OCI-M2 (cell line): ENCODE measurements around the gene PLIN1.
"Not testable (repeated sequence)": the region's sequence is repeated elsewhere in the genome, so short reads cannot be mapped to it uniquely, and the experiment has no call there.

Experiments used
- DNase-seq: peaks from one replicate; lab custom pipeline; 2025; ENCODE audit not compliant: unreplicated experiment; lab: John Stamatoyannopoulos, UW

PLIN1 gene, protein sequence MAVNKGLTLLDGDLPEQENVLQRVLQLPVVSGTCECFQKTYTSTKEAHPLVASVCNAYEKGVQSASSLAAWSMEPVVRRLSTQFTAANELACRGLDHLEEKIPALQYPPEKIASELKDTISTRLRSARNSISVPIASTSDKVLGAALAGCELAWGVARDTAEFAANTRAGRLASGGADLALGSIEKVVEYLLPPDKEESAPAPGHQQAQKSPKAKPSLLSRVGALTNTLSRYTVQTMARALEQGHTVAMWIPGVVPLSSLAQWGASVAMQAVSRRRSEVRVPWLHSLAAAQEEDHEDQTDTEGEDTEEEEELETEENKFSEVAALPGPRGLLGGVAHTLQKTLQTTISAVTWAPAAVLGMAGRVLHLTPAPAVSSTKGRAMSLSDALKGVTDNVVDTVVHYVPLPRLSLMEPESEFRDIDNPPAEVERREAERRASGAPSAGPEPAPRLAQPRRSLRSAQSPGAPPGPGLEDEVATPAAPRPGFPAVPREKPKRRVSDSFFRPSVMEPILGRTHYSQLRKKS

DNA sequence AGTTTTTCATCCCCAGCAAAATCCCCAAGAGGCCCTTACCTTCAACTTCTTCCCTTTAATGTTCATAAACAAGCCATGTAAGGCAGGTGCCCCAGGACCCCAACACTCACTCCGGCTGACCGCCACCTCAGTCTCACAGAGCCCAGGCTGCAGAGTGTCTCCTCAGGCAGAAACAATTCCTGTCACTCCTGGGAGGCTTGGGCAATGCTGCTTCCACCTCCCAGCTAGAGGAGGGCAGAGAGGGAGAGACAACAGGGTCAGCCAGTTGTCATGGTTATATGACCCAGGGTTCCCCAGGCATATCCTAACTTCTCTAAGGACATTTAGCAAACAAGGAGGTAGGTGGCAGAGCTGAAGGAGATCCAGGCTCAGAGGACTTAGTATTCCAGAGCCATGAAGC lies at the start of gene PLIN1:
PLIN1 (minus strand) TSS at position 156 of the 400 bp plus-strand sequence. CDS start 1,878 bp downstream, outside the sequence.
- DNase-seq: no peak

DNA sequence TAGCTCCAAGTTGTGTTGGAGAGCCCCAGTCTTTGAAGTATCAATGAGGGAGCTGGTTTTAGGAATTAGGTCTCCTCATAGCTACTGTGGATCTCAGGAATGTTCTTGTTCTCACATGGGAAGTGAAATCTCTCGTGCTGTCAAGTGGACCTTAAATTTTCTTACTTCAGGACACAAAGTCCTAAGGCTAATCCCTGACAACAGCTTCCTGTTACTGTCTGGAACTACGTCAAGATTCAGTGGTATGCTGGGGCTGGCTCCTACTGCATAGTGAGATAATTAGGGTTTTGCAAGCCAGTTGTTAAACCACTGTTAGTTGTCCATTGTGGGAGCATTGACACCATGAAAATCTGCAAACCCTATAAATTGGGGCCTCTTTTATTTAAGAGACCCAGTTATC lies 49.1 kb upstream of the PLIN1 start:
- no peak for DNase-seq

DNA sequence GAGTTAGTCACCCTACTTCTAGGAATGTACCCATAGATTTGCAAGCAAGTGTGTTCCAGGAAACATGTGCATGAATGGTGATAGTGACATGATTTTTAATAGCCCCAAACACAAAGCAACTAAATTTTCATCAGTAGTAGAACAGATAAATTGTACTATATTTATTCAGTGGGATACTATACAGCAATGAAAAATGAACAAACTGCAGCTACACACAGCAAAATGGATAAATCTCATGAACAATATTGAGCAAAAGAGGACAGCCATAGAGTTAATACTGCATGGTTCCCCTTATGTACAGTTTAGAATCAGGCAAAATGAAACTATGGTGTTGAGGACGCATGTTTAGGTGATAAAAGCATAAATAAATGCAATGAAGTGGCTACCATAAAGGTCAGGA lies 45.9 kb upstream of the PLIN1 start:
- no peak for DNase-seq

DNA sequence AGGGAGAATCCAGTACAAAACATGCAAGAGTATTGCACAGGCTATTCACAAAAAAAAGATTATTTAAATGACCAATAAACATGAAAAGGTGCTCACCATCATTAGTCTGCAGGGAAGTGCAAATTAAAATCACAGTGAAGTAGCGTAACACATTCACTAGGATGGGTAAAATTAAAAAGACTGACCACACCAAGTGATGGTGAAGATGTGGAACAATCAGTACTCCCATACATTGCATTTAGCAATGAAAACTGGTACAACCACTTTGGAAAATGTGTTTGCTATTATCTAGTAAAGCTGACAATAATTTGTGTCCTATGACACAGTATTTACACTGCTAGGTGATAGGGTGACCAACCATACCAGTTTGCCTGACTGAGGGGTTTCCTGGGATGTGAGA lies 45.5 kb upstream of the PLIN1 start:
- no peak for DNase-seq

DNA sequence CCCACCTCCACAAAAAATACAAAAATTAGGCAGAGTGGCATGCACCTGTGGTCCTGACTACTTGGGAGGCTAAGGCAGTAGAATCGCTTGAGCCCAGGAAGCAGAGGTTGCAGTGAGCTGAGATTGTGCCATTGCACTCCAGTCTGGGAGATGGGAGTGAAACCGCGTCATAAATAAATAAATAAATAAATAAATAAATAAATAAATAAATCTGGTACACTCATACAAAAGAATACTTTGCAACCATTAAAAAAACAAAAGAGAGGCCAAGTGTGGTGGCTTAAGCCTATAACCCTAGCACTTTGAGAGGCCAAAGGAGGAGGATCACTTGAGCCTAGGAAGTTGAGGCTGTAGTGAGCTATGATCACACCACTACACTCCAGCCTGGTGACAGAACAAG lies 43.9 kb upstream of the PLIN1 start:
- DNase-seq: no peak

DNA sequence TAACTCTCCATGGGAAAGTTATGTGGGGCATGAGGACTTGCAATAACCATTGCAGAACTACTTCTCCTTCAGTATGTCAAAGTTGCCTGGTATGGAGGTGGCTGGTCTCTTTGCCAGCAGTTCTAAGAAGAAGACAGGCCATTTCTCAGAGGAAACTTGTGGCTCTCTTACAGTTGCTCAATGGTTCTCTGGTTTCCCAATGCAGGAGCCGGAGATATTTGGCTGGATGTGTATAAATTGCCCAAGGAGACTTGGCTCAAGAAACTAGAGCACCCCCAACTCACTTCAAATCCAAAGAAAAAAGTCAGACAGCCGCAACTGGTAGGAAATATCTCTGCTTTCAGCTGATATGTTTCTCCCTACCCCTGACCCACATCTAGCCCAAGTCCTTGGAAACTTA lies 35.6 kb upstream of the PLIN1 start:
- no peak for DNase-seq

DNA sequence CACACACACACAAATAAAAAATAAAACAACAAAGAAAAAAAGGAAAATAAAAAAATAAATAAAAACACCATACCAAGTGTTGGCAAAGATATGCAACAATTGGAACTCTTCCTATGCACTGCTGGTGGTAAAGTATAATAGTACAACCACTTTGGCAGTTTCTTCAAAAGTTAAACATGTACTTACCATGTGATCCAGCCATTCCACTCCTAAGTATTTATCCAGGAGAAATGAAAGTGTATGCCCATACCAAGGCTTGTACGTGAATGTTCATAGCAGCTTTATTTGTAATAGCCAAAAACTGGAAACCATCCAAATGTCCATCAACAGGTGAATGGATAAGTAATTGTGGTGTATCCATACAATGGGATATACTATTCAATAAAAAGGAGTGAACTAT lies 28.4 kb upstream of the PLIN1 start:
- DNase-seq: no peak

DNA sequence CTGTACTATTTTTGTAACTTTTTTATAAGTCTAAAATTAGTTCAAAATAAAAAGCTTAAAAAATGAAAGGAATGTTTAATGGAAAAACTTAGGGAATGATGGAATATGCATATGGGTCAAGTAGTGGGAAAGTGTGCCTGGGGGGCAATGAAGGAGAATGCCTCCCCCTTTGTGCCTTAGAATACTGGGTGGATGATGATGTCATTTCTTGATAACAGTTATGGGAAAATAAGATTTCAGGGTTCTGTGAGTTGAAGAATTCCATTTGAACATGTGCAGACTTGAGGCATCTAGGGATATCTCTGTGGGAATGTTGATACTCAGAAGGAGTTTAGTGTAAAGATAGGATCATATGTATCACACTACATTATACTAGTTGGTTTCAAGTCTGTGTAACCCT lies 25.2 kb upstream of the PLIN1 start:
- no peak for DNase-seq

DNA sequence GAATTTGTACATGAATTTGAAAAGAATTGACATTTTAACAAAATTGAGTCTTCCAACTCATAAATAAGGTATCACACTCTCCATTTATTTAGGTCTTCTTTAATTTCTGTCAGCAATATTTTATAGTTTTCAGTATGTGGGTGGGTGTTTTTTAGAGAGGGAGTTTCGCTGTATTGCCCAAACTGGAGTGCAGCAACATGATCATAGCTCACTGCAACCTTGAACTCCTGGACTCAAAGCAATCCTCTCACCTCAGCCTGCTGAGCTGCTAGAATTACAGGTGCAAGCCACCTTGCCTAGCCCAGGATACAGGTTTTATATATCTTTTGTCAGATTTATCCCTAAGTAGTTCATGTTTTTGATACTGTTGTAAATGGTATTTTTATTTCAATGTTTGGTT lies 16.0 kb upstream of the PLIN1 start:
- no peak for DNase-seq

DNA sequence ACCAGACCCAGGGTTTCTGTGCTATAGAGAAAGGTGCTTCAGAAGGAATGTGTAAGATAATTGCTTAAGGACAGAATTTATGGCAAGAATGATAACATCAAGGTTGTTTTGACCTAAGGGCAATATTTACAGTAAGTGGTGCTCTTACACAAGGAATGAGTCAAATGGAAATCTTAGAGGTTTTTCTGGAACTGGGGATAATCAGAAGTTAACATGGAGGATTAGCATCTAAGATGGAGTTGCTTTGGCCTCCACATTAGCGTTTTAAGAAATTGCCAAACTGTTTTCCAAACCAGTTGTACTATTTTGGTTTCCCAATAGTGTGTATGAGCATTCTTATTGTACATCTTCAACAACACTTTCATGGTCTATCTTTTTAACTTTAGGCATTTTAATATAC lies 14.5 kb upstream of the PLIN1 start:
- DNase-seq: no peak

DNA sequence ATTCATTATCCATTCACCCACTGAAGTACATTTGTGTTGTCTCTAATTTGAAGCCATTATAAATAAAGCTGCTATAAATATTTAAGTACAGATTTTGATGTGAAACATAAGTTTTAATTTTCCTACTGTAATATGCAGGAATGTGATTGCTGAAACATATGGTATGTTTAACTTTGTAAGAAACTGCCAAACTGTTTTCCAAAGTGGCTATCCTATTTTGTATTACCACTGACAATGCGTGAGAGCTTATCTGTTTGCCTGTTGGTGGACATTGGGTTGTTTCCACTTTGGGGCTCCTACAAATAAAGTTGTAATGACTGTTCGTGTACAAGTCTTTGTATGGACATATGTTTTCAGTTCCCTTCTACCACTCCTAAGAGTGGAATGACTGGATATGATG lies 13.9 kb upstream of the PLIN1 start:
- DNase-seq: no peak

DNA sequence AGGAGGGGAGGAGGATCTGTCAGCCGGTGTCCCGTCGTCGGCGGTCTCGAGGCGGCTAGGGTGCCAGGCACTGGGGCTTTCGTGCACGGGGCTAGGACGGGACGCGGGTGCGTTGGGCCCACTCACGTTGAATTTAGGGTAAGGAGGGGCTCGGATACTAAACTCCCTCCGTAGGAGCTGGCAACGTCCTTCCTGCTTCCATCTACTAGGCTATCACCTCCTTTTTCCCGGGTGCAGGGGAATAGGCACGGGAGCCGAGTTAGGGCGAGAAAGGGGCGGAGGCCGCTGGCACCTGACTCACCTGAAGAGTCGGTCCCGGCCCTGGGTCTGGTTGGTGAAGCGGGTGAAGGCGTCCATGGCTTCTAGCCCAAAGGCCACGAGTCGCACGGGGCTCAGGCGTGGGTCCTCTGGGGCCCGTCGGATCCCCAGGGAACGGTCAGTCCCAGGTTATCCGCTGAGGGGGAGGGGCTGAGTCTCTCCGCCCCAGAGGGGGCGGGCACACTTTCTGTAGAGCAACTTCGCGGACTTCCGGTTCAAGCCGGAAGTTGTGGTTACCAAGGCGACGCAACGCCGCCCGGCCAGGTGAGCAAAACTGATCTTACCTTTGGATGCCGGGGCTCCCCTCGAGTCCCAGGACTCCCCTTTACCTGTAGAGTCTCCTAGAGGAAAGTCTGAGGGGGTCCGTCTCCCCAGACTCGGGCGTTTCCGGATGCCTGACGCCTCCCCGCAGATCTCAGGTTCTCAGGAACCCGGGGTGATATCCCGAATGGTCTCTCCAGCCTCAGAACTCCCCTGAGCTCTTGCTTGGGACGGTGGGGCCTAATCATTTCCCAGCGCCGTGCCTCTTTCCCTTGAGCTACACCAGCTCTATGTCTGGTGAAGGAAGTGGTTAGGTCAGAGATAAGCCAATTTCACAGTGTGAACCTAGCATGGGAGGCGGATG lies 11.4 kb upstream of the PLIN1 start, which contains the start of the genes PEX11A and WDR93:
PEX11A (minus strand) TSS at position 479 of the 943 bp plus-strand sequence; CDS start at position 357, 122 bp downstream.
WDR93 (plus strand) TSS at position 536 of the 943 bp plus-strand sequence. CDS start 10,936 bp downstream, outside the sequence.
- no peak for DNase-seq

DNA sequence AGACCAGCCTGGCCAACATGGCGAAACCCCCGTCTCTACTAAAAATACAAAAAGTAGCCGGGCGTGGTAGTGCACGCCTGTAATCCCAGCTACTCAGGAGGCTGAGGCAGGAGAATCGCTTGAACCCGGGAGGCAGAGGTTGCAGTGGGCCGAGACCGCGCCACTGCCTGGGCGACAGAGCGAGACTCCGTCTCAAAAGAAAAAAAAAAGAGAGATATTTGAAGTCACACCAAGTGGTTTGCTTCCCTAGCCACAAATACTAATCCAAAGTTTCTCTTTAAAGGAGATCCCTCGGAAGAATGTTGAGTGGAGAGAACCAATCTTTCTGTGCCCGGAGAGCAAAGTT lies 10.7 kb upstream of the PLIN1 start:
- not testable (repeated sequence) for DNase-seq

DNA sequence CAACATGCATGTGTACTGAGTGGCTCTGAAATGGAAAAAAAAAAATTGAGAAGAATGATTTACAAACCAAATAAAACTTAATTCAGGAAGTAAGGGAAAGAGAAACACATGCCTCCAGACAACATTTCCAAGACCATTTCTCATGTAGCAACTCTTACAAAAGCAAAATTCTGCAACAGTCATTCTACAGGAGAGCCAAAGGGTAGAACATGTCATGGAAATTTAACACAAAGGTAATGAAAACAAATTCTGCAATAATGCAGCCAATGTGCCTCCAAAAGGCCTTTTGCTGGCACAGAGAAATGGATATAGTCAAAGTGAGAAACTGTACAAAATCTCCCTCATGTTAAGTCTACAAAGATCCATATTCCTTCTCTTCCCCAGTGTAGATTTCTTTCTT lies 7.4 kb upstream of the PLIN1 start:
- no peak for DNase-seq

DNA sequence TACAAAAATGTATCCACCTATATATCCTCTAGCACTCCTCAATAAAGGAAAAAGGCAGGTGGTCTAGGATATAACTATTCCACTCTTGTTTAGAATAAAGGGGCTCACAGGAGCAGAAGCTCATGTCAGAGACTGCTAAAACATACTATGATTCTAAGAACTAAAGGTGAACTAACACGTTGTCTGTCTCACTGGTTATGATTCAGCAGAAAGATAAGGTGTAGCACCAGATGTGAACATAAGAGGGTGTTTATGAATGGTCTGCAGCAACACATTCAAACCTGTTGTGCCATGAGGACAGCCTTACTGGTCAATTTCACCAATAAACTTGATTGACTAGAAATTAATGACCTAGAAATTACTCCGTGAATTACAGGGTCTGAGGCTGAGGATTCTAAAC lies 6.8 kb upstream of the PLIN1 start:
- no peak for DNase-seq

DNA sequence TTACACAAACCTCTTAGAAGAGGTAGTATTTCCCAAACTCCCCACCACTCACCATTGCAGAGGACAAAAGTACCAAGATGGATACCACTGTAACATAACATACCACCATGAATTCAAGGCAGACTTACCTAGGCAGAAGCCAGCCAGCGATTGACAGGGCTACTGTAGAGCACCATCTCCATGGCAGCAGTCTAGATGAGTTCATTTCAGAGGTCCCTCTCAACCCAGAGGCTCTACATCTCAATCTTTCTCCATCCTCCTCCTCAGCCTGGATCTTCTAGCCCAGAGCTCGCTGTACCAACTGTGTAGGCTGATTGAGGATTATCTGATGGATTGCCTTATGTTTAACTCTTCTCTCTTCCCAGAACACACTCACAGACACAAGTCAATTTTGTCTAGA lies 2.0 kb upstream of the PLIN1 start:
- no peak for DNase-seq

DNA sequence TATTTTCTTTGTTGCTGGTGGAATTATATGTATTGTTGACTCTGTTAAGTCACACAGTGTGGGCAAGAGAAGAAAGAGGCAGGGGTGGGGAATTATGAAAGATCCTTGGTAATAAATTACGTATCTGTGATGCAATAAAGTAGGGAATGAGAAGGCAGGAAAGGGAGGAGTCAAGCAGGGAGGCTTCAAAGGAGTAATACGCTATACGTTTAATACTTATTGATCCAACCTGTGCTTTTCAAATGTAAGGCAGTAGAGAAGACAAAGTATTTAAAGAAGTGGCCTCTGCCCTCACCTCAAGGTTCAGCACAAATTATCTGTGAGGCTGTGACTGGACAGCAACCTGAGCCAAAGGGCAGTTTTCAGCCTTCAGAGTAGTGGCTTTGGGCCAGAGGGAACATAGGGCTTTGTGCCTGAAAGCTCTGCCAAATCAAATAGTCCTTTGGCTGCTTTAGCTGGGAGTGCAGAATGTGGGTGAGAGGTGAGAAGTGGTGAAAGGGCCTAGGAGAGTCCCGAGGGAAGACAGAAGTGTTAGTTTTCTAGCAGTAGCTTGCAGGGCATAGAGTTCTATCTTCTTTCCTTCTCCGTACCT lies 1.2 kb upstream of the PLIN1 start:
- DNase-seq: no peak

DNA sequence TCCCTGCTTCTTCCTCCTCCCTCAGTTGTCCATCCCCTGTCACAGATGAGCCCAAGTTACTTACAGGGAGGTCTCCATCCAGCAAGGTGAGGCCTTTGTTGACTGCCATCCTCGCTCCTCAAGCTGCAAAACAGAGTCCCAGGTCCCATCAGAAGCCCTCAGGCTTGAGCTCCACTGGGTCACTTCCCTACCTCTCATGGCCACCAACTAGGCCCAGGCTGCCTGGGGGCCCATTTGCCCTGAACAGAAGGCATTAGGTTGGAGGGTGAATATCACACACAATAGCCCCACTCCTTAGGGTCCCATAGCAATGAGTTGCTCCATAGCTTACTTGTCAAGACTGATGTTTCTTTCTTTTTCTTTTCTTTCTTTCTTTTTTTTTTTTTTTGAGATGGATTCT lies 1.8 kb downstream of the PLIN1 start:
- DNase-seq: no peak

DNA sequence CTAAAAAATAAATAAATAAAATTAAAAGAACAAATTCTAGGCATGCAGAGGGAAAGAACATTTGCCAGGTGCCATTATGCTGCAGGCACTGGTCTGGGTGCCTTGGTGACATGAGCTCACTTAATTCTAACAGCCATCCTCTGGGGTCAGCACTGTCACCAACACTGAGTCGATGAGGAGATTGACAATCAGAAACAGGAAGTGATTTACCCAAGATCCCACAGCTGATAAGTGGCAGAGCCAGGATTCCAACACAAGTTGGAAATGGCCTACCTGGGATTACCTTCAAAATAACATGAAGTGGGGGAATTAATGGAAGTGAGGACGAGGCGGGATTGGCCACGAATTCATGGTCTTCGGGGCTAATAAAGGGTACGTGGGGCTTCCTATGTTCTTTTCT lies 3.6 kb downstream of the PLIN1 start:
- DNase-seq: no peak

DNA sequence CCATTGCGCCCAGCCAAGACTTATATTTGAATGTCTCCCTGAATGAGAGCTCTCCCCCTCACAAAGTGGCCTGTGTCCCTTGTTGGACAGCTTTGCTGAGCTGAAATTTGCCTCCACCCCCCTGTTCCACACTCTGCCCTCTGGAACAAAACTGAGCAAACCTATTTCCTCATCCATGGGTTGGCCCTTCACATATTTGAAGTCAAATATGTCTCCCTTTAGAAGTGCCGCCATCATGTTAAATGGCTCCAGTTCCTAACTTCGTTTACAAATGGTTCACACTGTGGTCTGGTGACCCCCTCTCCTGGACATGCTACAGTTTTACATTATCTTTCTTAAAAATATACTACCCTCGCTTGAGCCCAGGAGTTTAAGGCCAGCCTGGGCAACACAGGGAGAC lies 4.6 kb downstream of the PLIN1 start:
- DNase-seq: no peak

DNA sequence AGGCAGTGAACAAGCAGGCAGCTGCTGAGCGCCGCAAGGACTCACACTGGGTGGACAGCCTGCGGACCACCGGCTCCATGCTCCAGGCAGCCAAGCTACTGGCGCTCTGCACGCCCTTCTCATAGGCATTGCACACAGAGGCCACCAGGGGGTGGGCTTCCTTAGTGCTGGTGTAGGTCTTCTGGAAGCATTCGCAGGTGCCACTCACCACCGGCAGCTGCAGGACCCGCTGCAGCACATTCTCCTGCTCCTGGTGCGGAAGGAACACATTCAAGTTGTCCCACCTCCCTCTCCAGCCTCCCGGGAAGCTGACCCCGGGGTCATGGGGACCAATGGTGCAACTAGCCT lies 6.0 kb downstream of the PLIN1 start:
- no peak for DNase-seq
